Suprapubic skin (tissue), 4 donors: ENCODE measurements around the gene RPS6KA2. TPM values are rescaled to one million over a fixed set of nuclear protein-coding genes. Genes with fewer than 3 reads are reported as not detected.

ENCODE experiments used
- DNase-seq, 2 donors: peaks; one replicate each; pipeline ENCODE4 v3.0.0-alpha.2; 2019; ENCODE audit warnings: low spot score in 2 of 2
- H3K27ac ChIP-seq: fragments of 200-600 bp; sonication (generic); one replicate; pipeline ENCODE4 v1.5.1; 2019
- H3K27me3 ChIP-seq: fragments of 200-600 bp; sonication (generic); one replicate; pipeline ENCODE4 v1.5.1; 2019
- H3K36me3 ChIP-seq: fragments of 200-600 bp; sonication (generic); one replicate; pipeline ENCODE4 v1.5.1; 2019
- H3K4me1 ChIP-seq: fragments of 200-600 bp; sonication (generic); one replicate; pipeline ENCODE4 v1.5.1; 2019
- H3K4me3 ChIP-seq: fragments of 200-600 bp; sonication (generic); one replicate; pipeline ENCODE4 v1.5.1; 2019; ENCODE audit warnings: mild to moderate bottlenecking
- H3K9me3 ChIP-seq: fragments of 200-600 bp; sonication (generic); one replicate; pipeline ENCODE4 v1.5.1; 2019
- CTCF ChIP-seq, 2 donors: fragments of 200-600 bp in 1 of 2; fragments of 450-650 bp in 1 of 2; sonication (generic) in 1 of 2; IDR thresholded peaks; one replicate each; pipeline ENCODE4 v1.5.1; 2016 to 2019; ENCODE audit warnings: antibody characterized with exemption in 2 of 2, mild to moderate bottlenecking in 1 of 2, moderate library complexity in 1 of 2
- EP300 ChIP-seq: sonication (generic); formaldehyde crosslinking; IDR thresholded peaks from one replicate; pipeline ENCODE4 v1.6.1; 2017; ENCODE audit warnings: antibody characterized with exemption
- POLR2A ChIP-seq, 2 donors: fragments of 450-650 bp; IDR thresholded peaks; one replicate each; pipeline ENCODE4 v1.6.1; 2017; ENCODE audit warnings: antibody characterized with exemption in 2 of 2, mild to moderate bottlenecking in 2 of 2, moderate library complexity in 2 of 2
- POLR2AphosphoS5 ChIP-seq, 3 donors: sonication (generic); formaldehyde crosslinking; IDR thresholded peaks; one replicate each; pipeline ENCODE4 v1.6.1; 2017; ENCODE audit warnings: antibody characterized with exemption in 3 of 3
- WGBS: methylation state at CpG from one replicate; pipeline ENCODE4 v1.1.5; 2018; 5-methylcytosine and 5-hydroxymethylcytosine counted together
- total RNA-seq, 4 donors: library from RNA; depleted of rRNA; stranded (reverse); fragments of >200 nt; gene quantifications; one replicate each; pipeline ENCODE4 v1.1.0, GENCODE V29; 2016

The RPS6KA2 gene
- total RNA-seq, 4 donors from 2014 or later, result 24.2 to 38.5 (median 32.3) TPM

DNA sequence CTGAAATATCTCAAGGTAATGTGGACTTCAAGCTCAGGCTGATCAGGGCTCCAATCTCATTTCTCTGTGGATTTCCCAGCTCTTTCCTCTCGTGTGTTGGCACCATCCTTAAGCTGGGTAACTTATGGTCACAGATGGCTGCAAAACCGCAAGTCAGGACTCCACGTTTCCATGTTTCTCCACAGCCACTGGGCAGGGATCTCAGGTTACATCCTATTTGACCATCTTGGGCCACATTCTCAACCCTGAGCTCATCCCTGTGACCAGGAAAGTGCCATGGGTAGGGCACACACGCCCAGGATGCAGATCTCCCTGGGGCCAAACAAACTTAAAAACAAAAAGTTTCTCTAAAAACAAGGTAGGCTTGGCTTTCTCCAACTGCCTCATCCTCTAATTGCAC lies 15.4 kb downstream of the RPS6KA2 start:
- Histone ChIP-seq H3K27me3 (no peaks in the 10 kb centered on the region), H3K4me3 (no peak overlapping the region), H3K36me3 (no peaks in the 10 kb centered on the region), H3K9me3 (no peaks in the 10 kb centered on the region), H3K27ac (no peak overlapping the region), H3K4me1 (peaks cover 7% of the 10 kb centered on the region)
- TF ChIP-seq POLR2A (IDR thresholded peaks at IDR 0.05) (no peak), EP300 (no peak), CTCF (IDR thresholded peaks at IDR 0.05) (no peak), POLR2AphosphoS5 (IDR thresholded peaks at IDR 0.05) (no peak)
- WGBS, result 88% methylated on average over 4 of the region's 4 CpGs
- DNase-seq, result no peak

- no peak for DNase-seq
- no peaks in the 10 kb centered on the region for H3K9me3 ChIP-seq
- H3K4me3 ChIP-seq, result no peak overlapping the region
- 89% methylated on average over 9 of the region's 9 CpGs for WGBS
- H3K27ac ChIP-seq, result no peak overlapping the region
- H3K27me3 ChIP-seq, result no peaks in the 10 kb centered on the region
- no peaks in the 10 kb centered on the region for H3K36me3 ChIP-seq
- TF ChIP-seq CTCF (IDR thresholded peaks at IDR 0.05) (no peak), POLR2A (IDR thresholded peaks at IDR 0.05) (no peak), POLR2AphosphoS5 (IDR thresholded peaks at IDR 0.05) (no peak), EP300 (no peak)
- H3K4me1 ChIP-seq, result no peaks in the 10 kb centered on the region
Measured at GRCh38 chr6:166610069-166610468, 17.0 kb downstream of the RPS6KA2 start.

DNA sequence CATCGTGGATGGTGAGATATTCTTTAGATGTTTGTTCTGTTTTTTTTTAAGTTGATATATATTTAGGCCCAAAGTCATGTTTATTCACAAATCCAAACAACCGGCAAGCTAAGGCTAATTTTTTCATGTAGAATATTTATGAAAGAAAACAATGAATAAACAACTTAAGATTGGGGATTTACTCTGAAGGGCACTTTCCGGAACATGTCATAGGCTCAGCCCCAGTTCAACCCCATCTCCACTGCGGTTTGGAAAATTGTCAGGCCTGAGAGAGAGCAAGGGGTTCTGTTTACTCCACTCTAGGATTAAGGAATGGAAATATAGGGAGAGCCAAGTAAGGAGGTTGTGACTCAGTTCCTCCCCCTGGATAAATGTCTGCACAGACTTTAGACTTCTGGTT lies 18.3 kb downstream of the RPS6KA2 start:
- DNase-seq, result no peak
- no peak overlapping the region for H3K27ac ChIP-seq
- no peak for TF ChIP-seq EP300
- no peak for TF ChIP-seq POLR2A (IDR thresholded peaks at IDR 0.05)
- no peak for TF ChIP-seq POLR2AphosphoS5 (IDR thresholded peaks at IDR 0.05)
- TF ChIP-seq CTCF (IDR thresholded peaks at IDR 0.05), result no peak
- H3K36me3 ChIP-seq, result no peaks in the 10 kb centered on the region
- no peaks in the 10 kb centered on the region for H3K4me1 ChIP-seq
- 84% methylated on average over 4 of the region's 4 CpGs for WGBS
- no peak overlapping the region for H3K4me3 ChIP-seq
- no peaks in the 10 kb centered on the region for H3K9me3 ChIP-seq
- H3K27me3 ChIP-seq, result no peaks in the 10 kb centered on the region

GRCh38 chr6:166605752-166606151 lies 21.3 kb downstream of the RPS6KA2 start:
- no peak for DNase-seq
- no peaks in the 10 kb centered on the region for H3K36me3 ChIP-seq
- H3K27ac ChIP-seq, result no peak overlapping the region
- H3K27me3 ChIP-seq, result no peaks in the 10 kb centered on the region
- H3K4me3 ChIP-seq, result no peak overlapping the region
- no peaks in the 10 kb centered on the region for H3K9me3 ChIP-seq
- 88% methylated on average over 6 of the region's 6 CpGs for WGBS
- no peaks in the 10 kb centered on the region for H3K4me1 ChIP-seq
- no peak for TF ChIP-seq POLR2A (IDR thresholded peaks at IDR 0.05)
- TF ChIP-seq EP300, result no peak
- TF ChIP-seq POLR2AphosphoS5 (IDR thresholded peaks at IDR 0.05), result no peak

- Histone ChIP-seq H3K36me3 (no peaks in the 10 kb centered on the region), H3K27ac (no peak overlapping the region), H3K4me1 (peaks cover 3% of the 10 kb centered on the region), H3K4me3 (no peak overlapping the region), H3K9me3 (no peaks in the 10 kb centered on the region), H3K27me3 (no peaks in the 10 kb centered on the region)
- TF ChIP-seq POLR2A (IDR thresholded peaks at IDR 0.05) (no peak), EP300 (no peak), POLR2AphosphoS5 (IDR thresholded peaks at IDR 0.05) (no peak), CTCF (IDR thresholded peaks at IDR 0.05) (no peak)
- DNase-seq, result no peak
- WGBS, result 87% methylated on average over 6 of the region's 6 CpGs
Measured at GRCh38 chr6:166604911-166605310, 22.1 kb downstream of the RPS6KA2 start.

GRCh38 chr6:166604328-166604727 lies 22.7 kb downstream of the RPS6KA2 start:
- TF ChIP-seq POLR2AphosphoS5 (IDR thresholded peaks at IDR 0.05) (no peak), POLR2A (IDR thresholded peaks at IDR 0.05) (no peak), EP300 (no peak)
- DNase-seq, result no peak
- Histone ChIP-seq H3K4me1 (peaks cover 9% of the 10 kb centered on the region), H3K36me3 (no peaks in the 10 kb centered on the region), H3K4me3 (no peak overlapping the region), H3K9me3 (no peaks in the 10 kb centered on the region), H3K27me3 (no peaks in the 10 kb centered on the region), H3K27ac (no peak overlapping the region)
- 94% methylated on average over 9 of the region's 9 CpGs for WGBS
